Hepatocyte (in vitro differentiated cells): ENCODE results near the gene TNS3.

ENCODE experiments used
- EZH2 ChIP-seq: fragments of 200-600 bp; sonication (generic); IDR thresholded peaks from 2 replicates; pipeline ENCODE4 v1.6.1; 2016; ENCODE audit warnings: antibody characterized with exemption, mild to moderate bottlenecking, borderline replicate concordance
- EZH2phosphoT487 ChIP-seq: fragments of 200-600 bp; sonication (generic); IDR thresholded peaks from one replicate; pipeline ENCODE4 v1.6.1; 2018; ENCODE audit warnings: antibody characterized with exemption, mild to moderate bottlenecking, low read depth, moderate library complexity; ENCODE audit not compliant: unreplicated experiment, severe bottlenecking
- TF ChIP-seq, protein P1 (sequence below): fragments of 200-600 bp; sonication (generic); IDR thresholded peaks from 2 replicates; pipeline ENCODE4 v1.5.1; 2016; ENCODE audit warnings: antibody characterized with exemption, mild to moderate bottlenecking; ENCODE audit not compliant: poor library complexity

DNA sequence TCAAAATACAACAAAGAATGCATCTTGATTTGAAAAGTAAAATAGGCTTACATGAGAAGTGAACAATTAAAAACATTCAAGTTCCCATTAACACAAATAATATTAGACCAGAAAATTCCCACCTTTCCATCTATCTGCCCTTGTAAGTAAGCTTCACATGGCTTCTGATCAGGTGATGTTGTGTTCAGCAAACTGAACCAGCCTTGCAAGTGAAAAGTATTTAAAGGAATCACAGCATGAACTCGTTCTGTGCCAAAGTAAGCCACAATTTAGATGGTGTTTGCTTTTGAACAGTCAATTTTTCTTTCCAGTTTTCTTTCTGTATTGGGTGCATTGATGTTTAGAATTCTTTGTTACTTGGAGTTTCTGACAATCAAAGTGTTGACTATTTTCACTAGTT, 347.9 kb downstream of the TNS3 start:
- TF ChIP-seq, protein P1, sequence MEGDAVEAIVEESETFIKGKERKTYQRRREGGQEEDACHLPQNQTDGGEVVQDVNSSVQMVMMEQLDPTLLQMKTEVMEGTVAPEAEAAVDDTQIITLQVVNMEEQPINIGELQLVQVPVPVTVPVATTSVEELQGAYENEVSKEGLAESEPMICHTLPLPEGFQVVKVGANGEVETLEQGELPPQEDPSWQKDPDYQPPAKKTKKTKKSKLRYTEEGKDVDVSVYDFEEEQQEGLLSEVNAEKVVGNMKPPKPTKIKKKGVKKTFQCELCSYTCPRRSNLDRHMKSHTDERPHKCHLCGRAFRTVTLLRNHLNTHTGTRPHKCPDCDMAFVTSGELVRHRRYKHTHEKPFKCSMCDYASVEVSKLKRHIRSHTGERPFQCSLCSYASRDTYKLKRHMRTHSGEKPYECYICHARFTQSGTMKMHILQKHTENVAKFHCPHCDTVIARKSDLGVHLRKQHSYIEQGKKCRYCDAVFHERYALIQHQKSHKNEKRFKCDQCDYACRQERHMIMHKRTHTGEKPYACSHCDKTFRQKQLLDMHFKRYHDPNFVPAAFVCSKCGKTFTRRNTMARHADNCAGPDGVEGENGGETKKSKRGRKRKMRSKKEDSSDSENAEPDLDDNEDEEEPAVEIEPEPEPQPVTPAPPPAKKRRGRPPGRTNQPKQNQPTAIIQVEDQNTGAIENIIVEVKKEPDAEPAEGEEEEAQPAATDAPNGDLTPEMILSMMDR = no peak
- TF ChIP-seq EZH2 (no peak), EZH2phosphoT487 (no peak)
